SJCRH30 (cell line): ENCODE results near the gene TXNRD3. TPM values are rescaled to one million over a fixed set of nuclear protein-coding genes. Genes with fewer than 3 reads are reported as not detected.

ENCODE experiments used
- DNase-seq, 2 experiments: peaks; one replicate each; pipeline ENCODE4 v3.0.0-alpha.2; 2015 to 2020
- H3K27ac ChIP-seq: fragments of 250-450 bp; sonication (Bioruptor Pico); 2 replicates; pipeline ENCODE4 v1.5.1; 2020; ENCODE audit warnings: mild to moderate bottlenecking, moderate library complexity
- H3K27me3 ChIP-seq: fragments of 250-450 bp; sonication (Bioruptor Pico); 2 replicates; pipeline ENCODE4 v1.5.1; 2020; ENCODE audit warnings: mild to moderate bottlenecking, moderate library complexity
- H3K36me3 ChIP-seq: fragments of 250-450 bp; sonication (Bioruptor Pico); 2 replicates; pipeline ENCODE4 v1.5.1; 2020; ENCODE audit warnings: mild to moderate bottlenecking, moderate library complexity
- H3K4me1 ChIP-seq: fragments of 250-450 bp; sonication (Bioruptor Pico); 2 replicates; pipeline ENCODE4 v1.5.1; 2020; ENCODE audit warnings: mild to moderate bottlenecking, moderate library complexity
- H3K4me3 ChIP-seq: fragments of 250-450 bp; sonication (Bioruptor Pico); 2 replicates; pipeline ENCODE4 v1.5.1; 2020; ENCODE audit warnings: mild to moderate bottlenecking, moderate library complexity
- H3K9me3 ChIP-seq: fragments of 250-450 bp; sonication (Bioruptor Pico); replicated peaks from 2 replicates; pipeline ENCODE4 v1.5.1; 2020; ENCODE audit warnings: mild to moderate bottlenecking, moderate library complexity
- total RNA-seq: library from RNA; depleted of rRNA; stranded (reverse); fragments of >200 nt; shearing (Covaris generic); gene quantifications from 2 replicates; pipeline ENCODE4 v1.2.3, GENCODE V29; 2014

TXNRD3 gene
- total RNA-seq, 1 experiment from 2014 or later, result 2.3 TPM

DNA sequence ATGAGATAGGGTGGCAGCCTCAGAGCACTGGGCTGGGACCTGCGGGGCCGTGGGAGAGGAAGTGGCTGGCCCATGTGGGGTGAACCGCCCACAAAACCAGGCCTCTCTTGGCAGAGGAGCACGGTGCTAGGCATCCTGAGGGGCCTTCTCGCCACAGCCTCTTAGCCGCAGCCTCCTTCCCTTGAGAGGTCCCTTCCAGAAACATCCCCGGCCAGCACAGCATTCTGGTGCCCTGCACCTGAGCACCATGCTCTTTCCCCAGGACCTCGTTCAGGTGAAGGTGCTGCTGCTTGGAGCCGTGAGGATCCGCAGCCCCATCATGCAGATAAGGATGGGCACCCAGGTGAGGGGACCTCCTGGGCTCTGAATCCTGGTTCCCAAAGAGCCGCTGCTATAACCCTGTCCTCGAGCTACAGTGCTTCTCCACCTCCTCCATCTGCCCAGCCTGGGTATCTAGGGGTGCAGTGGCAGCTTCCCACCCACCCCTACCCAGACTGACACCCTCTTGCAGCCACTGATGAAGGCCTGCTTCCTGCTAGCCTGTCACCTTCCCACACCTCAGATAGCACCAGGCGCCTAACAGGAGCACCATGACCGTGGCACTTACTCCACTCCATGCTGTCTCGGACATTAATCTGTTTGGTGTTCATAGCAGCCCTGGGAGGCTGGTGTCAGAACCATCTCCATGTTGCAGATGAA lies 11.2 kb upstream of the TXNRD3 start:
- H3K9me3 ChIP-seq, result no peaks in the 10 kb centered on the region
- no peak overlapping the region for H3K4me3 ChIP-seq
- no peaks in the 10 kb centered on the region for H3K36me3 ChIP-seq
- peaks cover 9% of the 10 kb centered on the region; the same call in 1 of the 2 replicates for H3K27me3 ChIP-seq
- no peaks in the 10 kb centered on the region for H3K4me1 ChIP-seq
- H3K27ac ChIP-seq, result no peak overlapping the region
- DNase-seq, result no peak

DNA sequence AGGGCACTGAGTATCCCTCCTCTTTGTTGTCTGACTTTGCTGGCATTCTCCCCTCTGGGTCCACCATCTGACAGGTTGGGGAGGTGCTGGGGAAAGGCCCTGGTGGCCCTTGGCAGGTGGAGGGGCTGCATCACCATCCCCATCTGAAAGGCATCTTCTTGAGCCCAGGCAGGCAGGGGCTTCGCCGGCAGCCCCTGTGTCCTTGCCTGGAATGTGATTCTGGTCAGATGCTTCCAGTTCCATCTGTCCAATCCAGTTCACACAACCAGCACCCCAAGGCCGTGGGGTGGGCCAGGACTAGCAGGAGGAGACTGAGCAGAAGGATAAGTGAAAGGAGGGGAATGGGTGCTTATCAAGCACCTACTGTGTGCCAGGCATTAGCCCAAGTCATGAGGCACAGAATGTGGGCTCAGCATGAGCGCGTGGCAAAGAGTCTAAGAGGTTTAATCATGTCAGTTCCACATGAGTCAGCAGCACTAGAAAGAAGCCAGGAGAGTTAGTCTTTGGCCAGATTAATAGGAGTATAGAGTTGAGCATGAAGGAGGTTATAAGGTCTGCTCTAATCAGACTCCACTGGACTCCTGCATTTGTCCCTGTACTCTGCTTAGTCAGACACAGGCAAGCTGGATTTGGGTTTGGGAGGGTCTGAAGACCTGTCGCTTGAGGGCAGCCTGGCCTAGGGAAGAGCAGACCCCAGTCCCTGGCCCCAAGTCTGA lies 10.5 kb upstream of the TXNRD3 start:
- no peak overlapping the region for H3K27ac ChIP-seq
- H3K4me3 ChIP-seq, result no peak overlapping the region
- no peak for DNase-seq
- H3K27me3 ChIP-seq, result peaks cover 12% of the 10 kb centered on the region; the same call in 1 of the 2 replicates
- H3K9me3 ChIP-seq, result no peaks in the 10 kb centered on the region
- no peaks in the 10 kb centered on the region for H3K36me3 ChIP-seq
- no peaks in the 10 kb centered on the region for H3K4me1 ChIP-seq

DNA sequence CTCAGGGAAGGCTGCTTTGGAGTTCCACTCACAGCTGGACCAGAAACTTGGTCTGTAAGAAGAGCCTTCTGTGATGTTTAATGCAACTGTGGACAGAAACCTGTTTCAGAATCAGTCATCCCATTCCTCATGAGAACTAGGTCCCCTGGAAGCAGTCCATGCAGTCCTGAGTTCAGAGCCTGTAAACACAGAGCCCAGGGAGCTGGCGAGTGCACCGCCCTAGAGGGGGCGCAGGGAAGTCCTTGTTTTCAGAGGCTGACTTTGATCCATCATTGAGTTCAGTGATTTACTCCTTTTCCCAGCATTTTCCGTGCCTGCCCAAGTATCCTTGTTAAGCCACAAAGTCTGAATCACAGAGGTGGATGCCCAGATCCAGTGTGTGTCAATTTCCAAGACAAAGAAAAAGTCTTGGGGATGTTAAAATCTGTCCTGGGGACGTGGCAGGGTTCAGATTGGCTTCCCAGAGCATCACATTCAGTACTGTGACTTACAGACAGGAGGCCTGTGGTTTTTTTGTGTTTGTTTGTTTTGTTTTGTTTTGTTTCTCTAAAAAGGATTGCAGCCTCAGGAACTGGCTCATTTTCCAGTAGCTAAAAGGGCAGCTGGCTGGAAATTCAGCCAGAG lies 9.8 kb upstream of the TXNRD3 start:
- H3K9me3 ChIP-seq, result no peaks in the 10 kb centered on the region
- DNase-seq, result no peak
- peaks cover 12% of the 10 kb centered on the region; the same call in 1 of the 2 replicates for H3K27me3 ChIP-seq
- no peaks in the 10 kb centered on the region for H3K36me3 ChIP-seq
- H3K27ac ChIP-seq, result no peak overlapping the region
- H3K4me3 ChIP-seq, result no peak overlapping the region
- H3K4me1 ChIP-seq, result no peaks in the 10 kb centered on the region

DNA sequence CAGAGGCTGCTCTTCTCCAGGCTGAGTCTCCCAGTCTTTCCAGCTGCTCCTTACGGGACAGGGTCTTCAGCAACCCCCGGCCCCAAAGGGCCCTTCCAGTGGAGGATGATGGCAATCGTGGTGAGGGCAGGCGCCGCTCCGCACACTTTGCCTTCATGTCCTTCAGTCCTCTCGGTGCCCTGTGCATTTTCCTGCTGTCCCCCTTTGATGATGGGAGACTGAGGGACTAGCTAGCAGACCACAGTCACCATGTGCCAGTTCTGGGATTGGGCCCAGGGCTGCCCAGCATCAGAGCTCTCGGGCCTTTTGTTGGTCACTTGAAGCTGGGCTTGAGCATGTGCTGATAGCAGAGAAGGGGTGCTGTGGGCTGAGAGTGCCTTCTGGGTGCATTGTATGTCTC lies 8.8 kb upstream of the TXNRD3 start:
- H3K27ac ChIP-seq, result no peak overlapping the region
- H3K4me1 ChIP-seq, result no peaks in the 10 kb centered on the region
- DNase-seq, result no peak
- no peak overlapping the region for H3K4me3 ChIP-seq
- peaks cover 12% of the 10 kb centered on the region; the same call in 1 of the 2 replicates for H3K27me3 ChIP-seq
- no peaks in the 10 kb centered on the region for H3K36me3 ChIP-seq
- no peaks in the 10 kb centered on the region for H3K9me3 ChIP-seq

DNA sequence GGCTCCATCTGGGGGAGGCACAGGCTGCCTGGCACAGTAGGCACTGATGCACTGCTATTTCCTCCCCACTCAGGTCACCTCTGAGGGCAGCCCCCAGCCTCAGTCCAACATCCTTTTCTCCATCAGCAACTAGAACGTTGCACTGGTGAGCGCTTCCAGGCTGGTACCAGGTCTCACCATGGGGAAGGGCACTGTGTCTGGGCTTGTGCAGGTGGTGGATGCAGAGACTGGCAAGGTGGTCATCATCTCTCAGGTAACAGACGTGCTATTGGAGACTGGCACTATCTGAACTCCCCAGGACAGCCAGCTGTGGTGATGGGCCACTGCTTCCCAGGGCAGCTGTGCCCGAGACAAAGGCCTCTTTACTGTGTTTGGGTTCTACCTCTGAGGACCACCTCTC lies 8.3 kb upstream of the TXNRD3 start:
- DNase-seq, result no peak
- Histone ChIP-seq H3K27ac (no peak overlapping the region), H3K4me1 (no peaks in the 10 kb centered on the region), H3K4me3 (no peak overlapping the region), H3K36me3 (no peaks in the 10 kb centered on the region), H3K27me3 (peaks cover 12% of the 10 kb centered on the region; the same call in 1 of the 2 replicates), H3K9me3 (no peaks in the 10 kb centered on the region)

DNA sequence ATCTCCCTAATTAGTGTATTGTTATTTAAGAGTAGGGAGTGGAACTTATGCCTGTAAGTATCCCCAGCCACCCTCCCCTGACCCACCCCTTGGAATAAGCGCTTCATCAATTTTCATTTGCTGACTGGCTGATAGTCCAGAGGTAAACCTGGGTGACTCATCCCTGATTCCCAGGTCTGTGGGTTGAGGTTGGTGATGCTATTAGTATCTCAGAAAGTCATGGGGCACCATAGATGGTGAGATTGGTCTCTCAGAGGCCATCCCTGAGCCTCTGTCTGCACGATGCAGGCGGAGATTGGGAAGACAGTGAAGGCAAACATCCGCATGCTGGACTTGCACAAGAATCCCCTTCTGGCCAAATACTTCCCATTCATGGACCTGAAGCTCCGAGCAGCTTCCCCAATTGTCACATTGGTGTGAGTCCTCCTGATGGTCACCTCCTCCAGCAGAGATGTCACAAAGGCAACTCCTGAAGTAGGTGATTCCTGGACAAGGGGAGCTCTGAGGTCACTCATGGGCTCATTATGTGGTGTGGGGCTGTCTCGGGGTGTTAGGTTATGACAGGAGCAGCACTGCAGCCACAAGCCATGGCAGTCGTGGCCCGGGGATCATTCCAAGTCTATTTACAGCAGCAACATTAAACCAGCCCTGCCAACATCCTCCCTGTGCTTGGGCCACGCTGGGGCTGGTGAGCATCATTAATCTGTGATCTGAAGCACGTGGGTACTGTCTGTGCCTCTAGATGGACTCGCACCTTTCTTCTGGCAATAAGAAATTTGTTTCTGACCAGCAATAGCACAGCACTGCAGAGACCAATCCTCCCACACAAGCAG lies 6.8 kb upstream of the TXNRD3 start:
- Histone ChIP-seq H3K4me1 (no peaks in the 10 kb centered on the region), H3K27ac (no peak overlapping the region), H3K9me3 (no peaks in the 10 kb centered on the region), H3K4me3 (no peak overlapping the region), H3K36me3 (no peaks in the 10 kb centered on the region), H3K27me3 (peaks cover 12% of the 10 kb centered on the region; the same call in 1 of the 2 replicates)
- no peak for DNase-seq

DNA sequence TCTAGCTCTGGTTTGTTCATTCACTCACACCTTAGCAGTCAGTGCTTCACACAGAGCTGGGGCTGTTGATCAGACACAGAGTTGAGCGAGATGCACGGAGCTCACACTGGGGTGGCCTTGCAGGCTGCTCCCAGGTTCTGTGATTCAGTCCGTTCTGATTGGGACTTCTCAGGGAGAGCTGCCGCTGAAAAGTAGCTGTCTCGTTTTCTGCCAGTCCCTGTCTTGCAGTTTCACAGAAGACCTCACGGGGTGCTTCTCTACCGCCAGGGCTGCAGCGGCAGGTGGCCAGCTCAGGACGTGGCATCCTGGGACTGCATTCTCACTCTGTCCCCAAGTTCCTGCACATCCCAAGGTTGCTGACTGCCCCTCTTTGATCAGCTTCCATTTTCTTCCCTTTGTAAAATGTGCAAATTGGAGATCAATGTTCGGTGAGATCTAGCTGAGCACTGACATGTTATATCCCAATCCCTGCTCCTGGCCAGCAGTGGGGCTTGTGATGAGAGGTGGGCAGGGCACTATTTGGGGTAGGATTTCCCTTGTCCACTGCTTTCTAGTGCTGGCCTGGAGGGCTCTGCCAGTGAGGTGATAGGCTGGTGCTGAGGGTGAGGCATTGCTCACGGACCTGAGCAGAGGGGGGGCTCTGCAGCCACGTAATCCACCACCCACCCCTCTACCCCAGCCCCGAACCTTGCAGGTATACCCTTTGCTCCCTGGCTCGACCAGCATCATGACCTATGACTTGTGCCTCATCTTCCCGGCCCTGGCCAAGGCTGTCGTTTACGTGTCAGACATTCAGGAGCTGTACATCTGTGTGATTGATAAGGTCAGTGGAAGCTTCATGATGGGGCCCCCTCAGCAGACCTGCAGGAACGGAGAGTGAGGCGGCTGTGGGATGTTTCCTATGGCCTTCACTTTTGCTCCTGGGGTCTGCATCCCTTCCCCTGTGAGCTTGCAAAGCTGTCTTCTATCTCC lies 5.3 kb upstream of the TXNRD3 start:
- no peak for DNase-seq
- H3K4me3 ChIP-seq, result no peak overlapping the region
- H3K36me3 ChIP-seq, result no peaks in the 10 kb centered on the region
- H3K4me1 ChIP-seq, result no peaks in the 10 kb centered on the region
- peaks cover 9% of the 10 kb centered on the region; the same call in 1 of the 2 replicates for H3K27me3 ChIP-seq
- H3K27ac ChIP-seq, result no peak overlapping the region
- H3K9me3 ChIP-seq, result no peaks in the 10 kb centered on the region

DNA sequence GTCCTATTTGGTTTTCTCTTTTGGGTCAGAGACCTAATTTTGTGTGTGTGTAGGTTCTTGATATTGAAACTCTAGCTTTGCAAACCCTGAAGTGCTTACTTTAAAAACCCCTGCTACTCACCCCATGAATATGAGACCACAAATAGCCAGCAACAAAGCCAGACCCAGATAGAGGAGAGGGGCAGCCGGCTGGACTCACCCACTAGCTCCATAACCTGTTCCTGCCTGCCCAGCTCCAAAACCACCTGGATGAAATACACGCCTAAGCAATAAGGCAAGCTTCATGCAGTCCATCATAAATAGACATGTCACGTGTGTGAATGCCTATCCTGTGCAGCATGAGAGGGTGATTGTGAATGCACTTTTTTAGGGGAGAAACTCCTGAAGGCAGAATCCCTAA lies 3.7 kb upstream of the TXNRD3 start:
- peaks cover 5% of the 10 kb centered on the region; the same call in 1 of the 2 replicates for H3K27me3 ChIP-seq
- no peaks in the 10 kb centered on the region for H3K4me1 ChIP-seq
- no peak for DNase-seq
- no peak overlapping the region for H3K4me3 ChIP-seq
- H3K9me3 ChIP-seq, result no peaks in the 10 kb centered on the region
- H3K27ac ChIP-seq, result no peak overlapping the region
- H3K36me3 ChIP-seq, result no peaks in the 10 kb centered on the region

DNA sequence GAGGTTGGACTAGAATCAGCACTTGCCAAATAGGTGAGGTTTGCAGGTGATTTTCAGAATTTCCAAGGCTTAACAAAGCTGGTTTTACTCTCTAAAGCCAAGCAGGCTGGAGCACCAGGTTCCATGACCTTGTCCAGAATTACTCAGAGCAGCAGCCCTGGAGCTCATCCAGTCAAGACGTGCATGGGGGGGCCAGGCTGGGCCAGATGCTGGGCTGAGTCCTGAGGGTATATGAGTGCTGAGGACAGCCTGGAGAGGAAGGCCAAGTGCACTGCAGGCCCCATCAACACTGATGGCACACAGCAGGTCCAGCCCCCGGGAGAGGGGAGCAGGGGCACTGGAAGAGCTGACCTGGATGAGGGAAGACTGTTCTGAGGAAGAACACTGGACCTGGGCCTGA lies 3.0 kb upstream of the TXNRD3 start:
- 0 out of 2 replicates have a peak, but pooled peaks cover 4% of the 10 kb centered on the region for H3K27me3 ChIP-seq
- no peak for DNase-seq
- H3K4me3 ChIP-seq, result no peak overlapping the region
- no peaks in the 10 kb centered on the region for H3K9me3 ChIP-seq
- H3K4me1 ChIP-seq, result no peaks in the 10 kb centered on the region
- no peaks in the 10 kb centered on the region for H3K36me3 ChIP-seq
- no peak overlapping the region for H3K27ac ChIP-seq

DNA sequence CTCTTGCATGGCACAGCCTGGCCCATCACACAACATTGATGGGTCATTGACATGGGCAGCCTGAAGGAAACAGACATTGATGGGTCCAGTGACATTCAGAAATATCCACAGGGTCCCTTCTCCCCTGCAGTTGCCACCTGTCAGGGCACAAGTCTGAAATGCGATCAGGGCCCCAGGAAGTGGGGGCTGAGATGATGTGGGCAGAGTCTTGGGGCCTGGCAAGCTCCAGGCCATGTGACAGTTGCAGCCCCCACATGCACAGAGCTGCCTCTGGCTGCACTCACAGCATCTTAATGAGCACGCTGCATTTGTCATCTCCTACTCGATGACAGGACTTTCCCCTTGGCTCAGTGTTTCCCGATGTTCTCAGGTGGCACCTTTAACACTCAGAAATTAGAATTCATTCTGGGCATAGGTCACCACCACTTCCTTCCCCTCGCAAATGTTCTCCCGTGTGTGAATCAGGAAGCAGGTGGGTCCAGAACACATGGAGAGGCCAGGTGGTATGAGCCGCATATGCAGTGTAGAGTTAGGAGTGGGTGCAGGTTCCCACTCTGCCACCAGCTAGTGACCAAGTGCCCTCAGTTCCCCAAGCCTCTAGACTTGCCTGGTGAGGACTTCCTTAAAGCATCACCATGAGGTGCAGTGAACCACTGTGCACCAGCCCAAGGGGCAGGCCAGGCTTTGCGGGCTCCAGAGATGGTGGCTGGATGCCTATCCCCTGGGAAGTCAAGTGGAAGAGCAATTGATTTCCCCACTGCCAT lies 1.6 kb upstream of the TXNRD3 start:
- Histone ChIP-seq H3K4me3 (no peak overlapping the region), H3K27me3 (0 out of 2 replicates have a peak, but pooled peaks cover 4% of the 10 kb centered on the region), H3K4me1 (no peaks in the 10 kb centered on the region), H3K27ac (no peak overlapping the region), H3K9me3 (no peaks in the 10 kb centered on the region), H3K36me3 (no peaks in the 10 kb centered on the region)
- no peak for DNase-seq

DNA sequence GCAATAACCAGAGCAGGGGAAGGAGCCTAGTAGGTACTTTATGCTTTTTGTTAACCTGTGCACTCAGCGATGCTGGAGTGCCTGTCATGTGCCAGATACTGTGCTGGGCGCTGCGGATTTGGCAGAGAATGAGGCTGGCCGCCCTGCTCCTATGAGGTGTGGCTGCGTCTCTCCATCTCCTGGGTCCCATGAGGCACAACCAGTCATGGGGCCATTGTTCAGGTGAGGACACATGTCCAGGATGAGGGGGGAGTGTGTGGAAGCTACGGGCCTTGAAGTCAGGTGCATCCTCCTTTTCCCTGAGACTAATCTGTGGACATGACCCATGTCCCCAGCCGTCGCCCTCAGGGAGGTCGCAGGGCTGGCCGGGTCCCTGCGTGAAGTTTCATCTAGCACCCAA lies 963 bp upstream of the TXNRD3 start:
- H3K27me3 ChIP-seq, result 0 out of 2 replicates have a peak, but pooled peaks cover 4% of the 10 kb centered on the region
- H3K9me3 ChIP-seq, result no peaks in the 10 kb centered on the region
- H3K4me1 ChIP-seq, result no peaks in the 10 kb centered on the region
- no peak overlapping the region for H3K27ac ChIP-seq
- no peak overlapping the region for H3K4me3 ChIP-seq
- no peaks in the 10 kb centered on the region for H3K36me3 ChIP-seq
- DNase-seq, result no peak

DNA sequence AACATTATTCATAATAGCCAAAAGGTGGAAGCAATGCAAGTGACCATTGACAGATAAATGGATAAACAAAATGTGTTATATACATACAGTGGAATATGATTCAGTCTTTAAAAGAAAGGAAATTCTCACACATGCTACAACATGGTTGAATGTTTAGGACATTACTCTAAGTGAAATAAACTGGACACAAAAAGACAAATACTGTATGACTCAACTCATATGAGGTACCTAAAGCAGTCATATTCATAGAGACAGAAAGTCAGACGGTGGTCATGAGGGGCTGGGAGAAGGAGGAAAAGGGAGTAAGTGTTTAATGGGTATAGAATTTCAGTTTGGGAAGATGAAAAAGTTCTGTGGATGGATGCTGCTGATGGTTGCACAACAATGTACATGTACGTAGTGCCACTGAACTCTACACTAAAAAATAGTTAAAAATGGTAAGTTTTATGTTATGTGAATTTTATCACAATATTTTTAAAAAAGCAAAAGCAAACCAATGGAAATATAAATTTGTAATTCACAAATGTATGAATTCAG lies 5.3 kb downstream of the TXNRD3 start:
- DNase-seq, result no peak
- Histone ChIP-seq H3K27me3 (no peaks in the 10 kb centered on the region), H3K9me3 (0 out of 2 replicates have a peak, but pooled peaks cover 3% of the 10 kb centered on the region), H3K4me3 (no peak overlapping the region), H3K36me3 (no peaks in the 10 kb centered on the region), H3K27ac (no peak overlapping the region), H3K4me1 (no peaks in the 10 kb centered on the region)

DNA sequence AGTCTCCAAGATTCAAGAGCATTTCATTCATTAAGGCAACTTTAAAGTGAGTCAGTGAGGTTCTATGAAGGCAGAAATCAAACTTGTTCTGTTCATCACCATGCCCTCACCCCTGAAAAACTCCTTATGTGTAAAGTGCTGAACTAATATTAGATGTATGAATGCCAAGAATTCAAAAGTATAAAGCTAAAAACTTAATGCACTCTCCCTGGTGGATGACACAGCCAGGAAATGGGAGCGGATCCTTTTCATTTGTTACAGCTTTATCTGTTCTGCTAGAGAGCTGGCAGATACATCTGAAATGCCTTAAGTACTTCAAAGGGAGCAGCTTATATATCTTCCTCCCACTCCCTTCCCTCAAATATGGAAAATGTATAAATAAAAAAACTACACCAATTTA lies 8.2 kb downstream of the TXNRD3 start:
- Histone ChIP-seq H3K4me3 (no peak overlapping the region), H3K4me1 (no peaks in the 10 kb centered on the region), H3K27me3 (no peaks in the 10 kb centered on the region), H3K9me3 (0 out of 2 replicates have a peak, but pooled peaks cover 3% of the 10 kb centered on the region), H3K36me3 (no peaks in the 10 kb centered on the region), H3K27ac (no peak overlapping the region)
- no peak for DNase-seq
